Osteoblast (primary cell): ENCODE results near the gene CACNA1F. TPM values are rescaled to one million over a fixed set of nuclear protein-coding genes. Genes with fewer than 3 reads are reported as not detected.

ENCODE experiments used
- DNase-seq: peaks from one replicate; pipeline ENCODE4 v3.0.0; 2011; ENCODE audit warnings: low spot score, mixed read lengths; ENCODE audit not compliant: insufficient read length; ENCODE audit errors: missing footprints
- H2AFZ ChIP-seq: 2 replicates; pipeline ENCODE4 v1.6.0; 2011; ENCODE audit warnings: mild to moderate bottlenecking, low read length
- H3K27ac ChIP-seq: 2 replicates; pipeline ENCODE4 v1.5.1; 2011; ENCODE audit warnings: mild to moderate bottlenecking, low read depth, low read length, moderate library complexity
- H3K27me3 ChIP-seq: 2 replicates; pipeline ENCODE4 v1.6.0; 2012; ENCODE audit warnings: mild to moderate bottlenecking, control low read depth, inconsistent platforms, low read length, moderate library complexity; ENCODE audit not compliant: insufficient read depth
- H3K36me3 ChIP-seq: 2 replicates; pipeline ENCODE4 v1.5.1; 2011; ENCODE audit warnings: mild to moderate bottlenecking, low read length, control low read depth, moderate library complexity; ENCODE audit not compliant: insufficient read depth
- H3K4me1 ChIP-seq: 2 replicates; pipeline ENCODE4 v1.5.1; 2011; ENCODE audit warnings: mild to moderate bottlenecking, low read length, control low read depth, moderate library complexity; ENCODE audit not compliant: insufficient read depth
- H3K4me2 ChIP-seq: 2 replicates; pipeline ENCODE4 v1.6.0; 2011; ENCODE audit warnings: mild to moderate bottlenecking, low read length; ENCODE audit not compliant: insufficient read depth
- H3K4me3 ChIP-seq: fragments of 200-600 bp; sonication (generic); 3 replicates; pipeline ENCODE4 v1.5.1; 2012; ENCODE audit warnings: mild to moderate bottlenecking, low read length, inconsistent platforms; ENCODE audit not compliant: insufficient read depth
- H3K79me2 ChIP-seq: 2 replicates; pipeline ENCODE4 v1.6.0; 2012; ENCODE audit warnings: mild to moderate bottlenecking, low read length, control low read depth, inconsistent platforms; ENCODE audit not compliant: insufficient read depth
- H3K9me3 ChIP-seq: 2 replicates; pipeline ENCODE4 v1.5.1; 2011; ENCODE audit warnings: low read depth, low read length, control low read depth
- H4K20me1 ChIP-seq: 2 replicates; pipeline ENCODE4 v1.6.0; 2012; ENCODE audit warnings: mild to moderate bottlenecking, low read length, control low read depth; ENCODE audit not compliant: insufficient read depth
- CTCF ChIP-seq: IDR thresholded peaks from 2 replicates; pipeline ENCODE4 v1.5.1; 2011; ENCODE audit warnings: mild to moderate bottlenecking, low read depth, low read length, moderate library complexity; ENCODE audit errors: extremely low read depth
- total RNA-seq: library from RNA; depleted of rRNA; stranded (reverse); fragments of >200 nt; gene quantifications from 2 replicates; pipeline ENCODE4 v1.2.3, GENCODE V29; 2012

The CACNA1F gene
- total RNA-seq, 1 donor: not detected

- Histone ChIP-seq H3K4me1 (no peaks in the 10 kb centered on the region), H3K27me3 (no peaks in the 10 kb centered on the region), H4K20me1 (no peaks in the 10 kb centered on the region), H3K27ac (no peak overlapping the region), H3K4me3 (no peak overlapping the region), H3K36me3 (peaks cover 3% of the 10 kb centered on the region), H3K79me2 (no peaks in the 10 kb centered on the region), H2AFZ (no peak overlapping the region), H3K4me2 (no peak overlapping the region), H3K9me3 (no peaks in the 10 kb centered on the region)
- DNase-seq: peak; percentile 53
- TF ChIP-seq CTCF: no peak
Observed at GRCh38 chrX:49247916-49248811, 15.0 kb upstream of the CACNA1F start.

- H2AFZ ChIP-seq: no peak overlapping the region
- H3K27ac ChIP-seq: no peak overlapping the region
- peaks cover 6% of the 10 kb centered on the region for H3K36me3 ChIP-seq
- DNase-seq: no peak
- H4K20me1 ChIP-seq: no peaks in the 10 kb centered on the region
- H3K4me1 ChIP-seq: no peaks in the 10 kb centered on the region
- H3K27me3 ChIP-seq: no peaks in the 10 kb centered on the region
- H3K4me2 ChIP-seq: no peak overlapping the region
- H3K79me2 ChIP-seq: no peaks in the 10 kb centered on the region
- no peak for TF ChIP-seq CTCF
- H3K4me3 ChIP-seq: no peak overlapping the region
- H3K9me3 ChIP-seq: no peaks in the 10 kb centered on the region
Observed at GRCh38 chrX:49247346-49247745, 14.2 kb upstream of the CACNA1F start.

GRCh38 chrX:49246541-49246940, 13.4 kb upstream of the CACNA1F start:
- TF ChIP-seq CTCF: no peak
- Histone ChIP-seq H3K27ac (no peak overlapping the region), H3K36me3 (peaks cover 6% of the 10 kb centered on the region), H4K20me1 (no peaks in the 10 kb centered on the region), H2AFZ (no peak overlapping the region), H3K9me3 (no peaks in the 10 kb centered on the region), H3K4me3 (no peak overlapping the region), H3K27me3 (no peaks in the 10 kb centered on the region), H3K79me2 (no peaks in the 10 kb centered on the region), H3K4me2 (no peak overlapping the region), H3K4me1 (no peaks in the 10 kb centered on the region)
- peak; percentile 48 for DNase-seq

GRCh38 chrX:49244207-49244606, 11.1 kb upstream of the CACNA1F start:
- Histone ChIP-seq H3K79me2 (no peaks in the 10 kb centered on the region), H3K27ac (no peak overlapping the region), H3K4me1 (no peaks in the 10 kb centered on the region), H3K4me2 (no peak overlapping the region), H3K9me3 (no peaks in the 10 kb centered on the region), H2AFZ (no peak overlapping the region), H3K36me3 (peaks cover 6% of the 10 kb centered on the region), H3K4me3 (no peak overlapping the region), H3K27me3 (no peaks in the 10 kb centered on the region), H4K20me1 (no peaks in the 10 kb centered on the region)
- no peak for DNase-seq
- TF ChIP-seq CTCF: no peak
